ENCODE measurements around the gene TSEN2. TPM values are rescaled to one million over a fixed set of nuclear protein-coding genes. Genes with fewer than 3 reads are reported as not detected.

TSEN2 gene
- total and polyA plus RNA-seq, 9 of the 15 experiments (the other 6 are each of a cell fraction or from before 2014, with no cell fraction given): 38.5 to 76.3 (median 46.6) TPM

GRCh38 chr3:12544652-12545472 lies 60.6 kb downstream of the TSEN2 start:
- H3K27ac ChIP-seq (ENCODE audit: extremely low read depth, low read depth, low read length): no peak overlapping the region
- no peaks in the 10 kb centered on the region for H3K27me3 ChIP-seq (ENCODE audit: control insufficient read depth in 2 of 2, insufficient read depth in 2 of 2, low read length in 2 of 2)
- FAIRE-seq (no peak), ATAC-seq (no peak), DNase-seq (ENCODE audit: extremely low read depth in 1 of 4, low spot score in 3 of 4) (no peak)
- CTCF ChIA-PET (ENCODE audit: low intra/inter-chr PET ratio): no interaction called here
- H4K20me1 ChIP-seq (replicated peaks; ENCODE audit: control insufficient read depth, insufficient read depth, low read length): no peaks in the 10 kb centered on the region
- POLR2A ChIA-PET: interaction anchor here (1.0 to 2.8 kb wide), 5 partner anchors 8 to 20 kb away, joined by 3 to 25 read pairs (median 4); partner anchors contain the start of gene MKRN2
- H3K4me2 ChIP-seq (ENCODE audit: insufficient read depth, low read length): no peak overlapping the region
- H3K36me3 ChIP-seq (ENCODE audit: control insufficient read depth, insufficient read depth, low read length): peaks cover 14% of the 10 kb centered on the region; the same call in 2 of the 3 replicates
- WGBS (ENCODE audit: insufficient coverage, low coverage, missing lambda C conversion rate): 69% methylated on average over 11 of the region's 11 CpGs
- in situ Hi-C loops (cut with MboI): no loop called here
- no peaks in the 10 kb centered on the region for H3K9me1 ChIP-seq (ENCODE audit: control insufficient read depth, insufficient read depth, low read length)
- H3K4me1 ChIP-seq (replicated peaks in 1 of 2; ENCODE audit: control insufficient read depth in 2 of 2, insufficient read depth in 2 of 2, low read length in 2 of 2): no peaks in the 10 kb centered on the region
- H3K79me2 ChIP-seq (ENCODE audit: control insufficient read depth, insufficient read depth, low read length): no peaks in the 10 kb centered on the region
- H3K4me3 ChIP-seq: no peak overlapping the region
- no peak overlapping the region for H2AFZ ChIP-seq (ENCODE audit: low read depth, low read length)
- H3K9me3 ChIP-seq (replicated peaks; ENCODE audit: control insufficient read depth, insufficient read depth, low read depth, low read length): no peaks in the 10 kb centered on the region
- intact Hi-C loops (cut with micrococcal nuclease): no loop called here
- no TSS peak for BruUV-seq (replicated peaks)
- H3K9ac ChIP-seq (ENCODE audit: insufficient read depth in 1 of 2, low read depth in 2 of 2, low read length in 2 of 2): no peak overlapping the region
- TF ChIP-seq MTA1 (IDR thresholded peaks at IDR 0.05; ENCODE audit: borderline replicate concordance) (no peak), TARDBP (IDR thresholded peaks at IDR 0.05) (no peak), MAZ (CRISPR knock-in tag; conservative IDR thresholded peaks at IDR 0.05 in 1 of 2, IDR thresholded peaks at IDR 0.05 in 1 of 2) (no peak), XRCC4 (IDR thresholded peaks at IDR 0.05; ENCODE audit: extremely low read depth, insufficient read depth, insufficient read length) (no peak)
- TF ChIP-seq, protein P1, sequence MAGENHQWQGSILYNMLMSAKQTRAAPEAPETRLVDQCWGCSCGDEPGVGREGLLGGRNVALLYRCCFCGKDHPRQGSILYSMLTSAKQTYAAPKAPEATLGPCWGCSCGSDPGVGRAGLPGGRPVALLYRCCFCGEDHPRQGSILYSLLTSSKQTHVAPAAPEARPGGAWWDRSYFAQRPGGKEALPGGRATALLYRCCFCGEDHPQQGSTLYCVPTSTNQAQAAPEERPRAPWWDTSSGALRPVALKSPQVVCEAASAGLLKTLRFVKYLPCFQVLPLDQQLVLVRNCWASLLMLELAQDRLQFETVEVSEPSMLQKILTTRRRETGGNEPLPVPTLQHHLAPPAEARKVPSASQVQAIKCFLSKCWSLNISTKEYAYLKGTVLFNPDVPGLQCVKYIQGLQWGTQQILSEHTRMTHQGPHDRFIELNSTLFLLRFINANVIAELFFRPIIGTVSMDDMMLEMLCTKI (IDR thresholded peaks at IDR 0.05; ENCODE audit: partially characterized antibody): no peak
- TF ChIP-seq, protein P2, sequence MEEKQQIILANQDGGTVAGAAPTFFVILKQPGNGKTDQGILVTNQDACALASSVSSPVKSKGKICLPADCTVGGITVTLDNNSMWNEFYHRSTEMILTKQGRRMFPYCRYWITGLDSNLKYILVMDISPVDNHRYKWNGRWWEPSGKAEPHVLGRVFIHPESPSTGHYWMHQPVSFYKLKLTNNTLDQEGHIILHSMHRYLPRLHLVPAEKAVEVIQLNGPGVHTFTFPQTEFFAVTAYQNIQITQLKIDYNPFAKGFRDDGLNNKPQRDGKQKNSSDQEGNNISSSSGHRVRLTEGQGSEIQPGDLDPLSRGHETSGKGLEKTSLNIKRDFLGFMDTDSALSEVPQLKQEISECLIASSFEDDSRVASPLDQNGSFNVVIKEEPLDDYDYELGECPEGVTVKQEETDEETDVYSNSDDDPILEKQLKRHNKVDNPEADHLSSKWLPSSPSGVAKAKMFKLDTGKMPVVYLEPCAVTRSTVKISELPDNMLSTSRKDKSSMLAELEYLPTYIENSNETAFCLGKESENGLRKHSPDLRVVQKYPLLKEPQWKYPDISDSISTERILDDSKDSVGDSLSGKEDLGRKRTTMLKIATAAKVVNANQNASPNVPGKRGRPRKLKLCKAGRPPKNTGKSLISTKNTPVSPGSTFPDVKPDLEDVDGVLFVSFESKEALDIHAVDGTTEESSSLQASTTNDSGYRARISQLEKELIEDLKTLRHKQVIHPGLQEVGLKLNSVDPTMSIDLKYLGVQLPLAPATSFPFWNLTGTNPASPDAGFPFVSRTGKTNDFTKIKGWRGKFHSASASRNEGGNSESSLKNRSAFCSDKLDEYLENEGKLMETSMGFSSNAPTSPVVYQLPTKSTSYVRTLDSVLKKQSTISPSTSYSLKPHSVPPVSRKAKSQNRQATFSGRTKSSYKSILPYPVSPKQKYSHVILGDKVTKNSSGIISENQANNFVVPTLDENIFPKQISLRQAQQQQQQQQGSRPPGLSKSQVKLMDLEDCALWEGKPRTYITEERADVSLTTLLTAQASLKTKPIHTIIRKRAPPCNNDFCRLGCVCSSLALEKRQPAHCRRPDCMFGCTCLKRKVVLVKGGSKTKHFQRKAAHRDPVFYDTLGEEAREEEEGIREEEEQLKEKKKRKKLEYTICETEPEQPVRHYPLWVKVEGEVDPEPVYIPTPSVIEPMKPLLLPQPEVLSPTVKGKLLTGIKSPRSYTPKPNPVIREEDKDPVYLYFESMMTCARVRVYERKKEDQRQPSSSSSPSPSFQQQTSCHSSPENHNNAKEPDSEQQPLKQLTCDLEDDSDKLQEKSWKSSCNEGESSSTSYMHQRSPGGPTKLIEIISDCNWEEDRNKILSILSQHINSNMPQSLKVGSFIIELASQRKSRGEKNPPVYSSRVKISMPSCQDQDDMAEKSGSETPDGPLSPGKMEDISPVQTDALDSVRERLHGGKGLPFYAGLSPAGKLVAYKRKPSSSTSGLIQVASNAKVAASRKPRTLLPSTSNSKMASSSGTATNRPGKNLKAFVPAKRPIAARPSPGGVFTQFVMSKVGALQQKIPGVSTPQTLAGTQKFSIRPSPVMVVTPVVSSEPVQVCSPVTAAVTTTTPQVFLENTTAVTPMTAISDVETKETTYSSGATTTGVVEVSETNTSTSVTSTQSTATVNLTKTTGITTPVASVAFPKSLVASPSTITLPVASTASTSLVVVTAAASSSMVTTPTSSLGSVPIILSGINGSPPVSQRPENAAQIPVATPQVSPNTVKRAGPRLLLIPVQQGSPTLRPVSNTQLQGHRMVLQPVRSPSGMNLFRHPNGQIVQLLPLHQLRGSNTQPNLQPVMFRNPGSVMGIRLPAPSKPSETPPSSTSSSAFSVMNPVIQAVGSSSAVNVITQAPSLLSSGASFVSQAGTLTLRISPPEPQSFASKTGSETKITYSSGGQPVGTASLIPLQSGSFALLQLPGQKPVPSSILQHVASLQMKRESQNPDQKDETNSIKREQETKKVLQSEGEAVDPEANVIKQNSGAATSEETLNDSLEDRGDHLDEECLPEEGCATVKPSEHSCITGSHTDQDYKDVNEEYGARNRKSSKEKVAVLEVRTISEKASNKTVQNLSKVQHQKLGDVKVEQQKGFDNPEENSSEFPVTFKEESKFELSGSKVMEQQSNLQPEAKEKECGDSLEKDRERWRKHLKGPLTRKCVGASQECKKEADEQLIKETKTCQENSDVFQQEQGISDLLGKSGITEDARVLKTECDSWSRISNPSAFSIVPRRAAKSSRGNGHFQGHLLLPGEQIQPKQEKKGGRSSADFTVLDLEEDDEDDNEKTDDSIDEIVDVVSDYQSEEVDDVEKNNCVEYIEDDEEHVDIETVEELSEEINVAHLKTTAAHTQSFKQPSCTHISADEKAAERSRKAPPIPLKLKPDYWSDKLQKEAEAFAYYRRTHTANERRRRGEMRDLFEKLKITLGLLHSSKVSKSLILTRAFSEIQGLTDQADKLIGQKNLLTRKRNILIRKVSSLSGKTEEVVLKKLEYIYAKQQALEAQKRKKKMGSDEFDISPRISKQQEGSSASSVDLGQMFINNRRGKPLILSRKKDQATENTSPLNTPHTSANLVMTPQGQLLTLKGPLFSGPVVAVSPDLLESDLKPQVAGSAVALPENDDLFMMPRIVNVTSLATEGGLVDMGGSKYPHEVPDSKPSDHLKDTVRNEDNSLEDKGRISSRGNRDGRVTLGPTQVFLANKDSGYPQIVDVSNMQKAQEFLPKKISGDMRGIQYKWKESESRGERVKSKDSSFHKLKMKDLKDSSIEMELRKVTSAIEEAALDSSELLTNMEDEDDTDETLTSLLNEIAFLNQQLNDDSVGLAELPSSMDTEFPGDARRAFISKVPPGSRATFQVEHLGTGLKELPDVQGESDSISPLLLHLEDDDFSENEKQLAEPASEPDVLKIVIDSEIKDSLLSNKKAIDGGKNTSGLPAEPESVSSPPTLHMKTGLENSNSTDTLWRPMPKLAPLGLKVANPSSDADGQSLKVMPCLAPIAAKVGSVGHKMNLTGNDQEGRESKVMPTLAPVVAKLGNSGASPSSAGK (IDR thresholded peaks at IDR 0.05): no peak
- TF ChIP-seq, protein P3, sequence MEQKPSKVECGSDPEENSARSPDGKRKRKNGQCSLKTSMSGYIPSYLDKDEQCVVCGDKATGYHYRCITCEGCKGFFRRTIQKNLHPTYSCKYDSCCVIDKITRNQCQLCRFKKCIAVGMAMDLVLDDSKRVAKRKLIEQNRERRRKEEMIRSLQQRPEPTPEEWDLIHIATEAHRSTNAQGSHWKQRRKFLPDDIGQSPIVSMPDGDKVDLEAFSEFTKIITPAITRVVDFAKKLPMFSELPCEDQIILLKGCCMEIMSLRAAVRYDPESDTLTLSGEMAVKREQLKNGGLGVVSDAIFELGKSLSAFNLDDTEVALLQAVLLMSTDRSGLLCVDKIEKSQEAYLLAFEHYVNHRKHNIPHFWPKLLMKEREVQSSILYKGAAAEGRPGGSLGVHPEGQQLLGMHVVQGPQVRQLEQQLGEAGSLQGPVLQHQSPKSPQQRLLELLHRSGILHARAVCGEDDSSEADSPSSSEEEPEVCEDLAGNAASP (IDR thresholded peaks at IDR 0.05): no peak

Data from K562 (cell line).